Ishikawa (cell line): ENCODE results near the gene ZNF524.

Experiments
- CEBPB ChIP-seq: IDR thresholded peaks from 2 replicates; pipeline ENCODE4 v1.6.1; 2012
- CREB1 ChIP-seq: IDR thresholded peaks from 2 replicates; pipeline ENCODE4 v1.6.1; 2012; ENCODE audit warnings: low read depth
- EGR1 ChIP-seq: IDR thresholded peaks from 2 replicates; pipeline ENCODE4 v1.6.1; 2012
- EP300 ChIP-seq: IDR thresholded peaks from 2 replicates; pipeline ENCODE4 v1.6.1; 2012; ENCODE audit warnings: borderline replicate concordance
- FOXM1 ChIP-seq: IDR thresholded peaks from 2 replicates; pipeline ENCODE4 v1.6.1; 2012; ENCODE audit warnings: low read depth, borderline replicate concordance
- MAX ChIP-seq: IDR thresholded peaks from 2 replicates; pipeline ENCODE4 v1.6.1; 2012
- NFIC ChIP-seq: IDR thresholded peaks from 2 replicates; pipeline ENCODE4 v1.6.1; 2012
- RAD21 ChIP-seq: IDR thresholded peaks from 2 replicates; pipeline ENCODE4 v1.6.1; 2012; ENCODE audit warnings: low read depth
- REST ChIP-seq: IDR thresholded peaks from 2 replicates; pipeline ENCODE4 v1.6.1; 2012; ENCODE audit warnings: low read depth, mild to moderate bottlenecking
- TAF1 ChIP-seq: IDR thresholded peaks from 2 replicates; pipeline ENCODE4 v1.6.1; 2012; ENCODE audit warnings: low read depth, mild to moderate bottlenecking
- TCF12 ChIP-seq: IDR thresholded peaks from 2 replicates; pipeline ENCODE4 v1.6.1; 2012; ENCODE audit warnings: low read depth
- TEAD4 ChIP-seq: IDR thresholded peaks from 2 replicates; pipeline ENCODE4 v1.6.1; 2012
- USF1 ChIP-seq: IDR thresholded peaks from 2 replicates; pipeline ENCODE4 v1.6.1; 2012
- YY1 ChIP-seq: IDR thresholded peaks from 2 replicates; pipeline ENCODE4 v1.6.1; 2012; ENCODE audit warnings: low read depth
- ZBTB7A ChIP-seq: IDR thresholded peaks from 2 replicates; pipeline ENCODE4 v1.6.1; 2012; ENCODE audit warnings: low read depth

Gene ZNF524

GRCh38 chr19:55578761-55579747, 21.0 kb upstream of the ZNF524 start:
- TF ChIP-seq CEBPB = no peak
- no peak for TF ChIP-seq CREB1
- TF ChIP-seq EGR1 = no peak
- TF ChIP-seq FOXM1 = no peak
- no peak for TF ChIP-seq EP300
- no peak for TF ChIP-seq TEAD4
- no peak for TF ChIP-seq USF1
- no peak for TF ChIP-seq YY1
- TF ChIP-seq RAD21 = no peak
- TF ChIP-seq MAX = no peak

- TF ChIP-seq EP300 = no peak
- TF ChIP-seq CEBPB = no peak
Measured at GRCh38 chr19:55579766-55580621, 20.1 kb upstream of the ZNF524 start.

- TF ChIP-seq USF1 (peak; percentile 57; the same call in 1 of the 2 replicates), EP300 (no peak), CREB1 (no peak), NFIC (peak; percentile 28; the same call in 1 of the 2 replicates), RAD21 (no peak), TEAD4 (0 out of 2 replicates have a peak, but pooled peaks have one; percentile 29), CEBPB (peak; percentile 9; the same call in 1 of the 2 replicates), TAF1 (no peak; the same call in 1 of the 2 replicates), REST (no peak), YY1 (peak; percentile 70), TCF12 (0 out of 2 replicates have a peak, but pooled peaks have one; percentile 43), ZBTB7A (peak; percentile 83; the same call in 1 of the 2 replicates), MAX (peak; percentile 74), EGR1 (no peak), FOXM1 (no peak)
Measured at GRCh38 chr19:55580628-55581144, 19.4 kb upstream of the ZNF524 start, which contains the start of gene ZNF579. TSS of gene ZNF579 (minus strand) at chr19:55580848. CDS start at chr19:55579639, 1,209 bp downstream.

- TF ChIP-seq ZBTB7A = no peak
- no peak for TF ChIP-seq USF1
- no peak for TF ChIP-seq NFIC
- no peak for TF ChIP-seq CREB1
- no peak for TF ChIP-seq CEBPB
- TF ChIP-seq TAF1 = no peak
- 0 out of 2 replicates have a peak, but pooled peaks have one; percentile 16 for TF ChIP-seq MAX
- TF ChIP-seq YY1 = no peak
- no peak; the same call in 1 of the 2 replicates for TF ChIP-seq TCF12
- no peak; the same call in 1 of the 2 replicates for TF ChIP-seq EP300
- TF ChIP-seq REST = peak; percentile 97
- TF ChIP-seq FOXM1 = no peak
- no peak for TF ChIP-seq RAD21
- TF ChIP-seq EGR1 = no peak
- no peak for TF ChIP-seq TEAD4
Measured at GRCh38 chr19:55581145-55581822, 18.8 kb upstream of the ZNF524 start.
